ENCODE results near the gene PHTF2. TPM values are rescaled to one million over a fixed set of nuclear protein-coding genes. Genes with fewer than 3 reads are reported as not detected.

PHTF2 gene
- polyA plus RNA-seq, 1 of the 3 experiments (the other 2 are of a cell fraction), result 21.2 TPM

DNA sequence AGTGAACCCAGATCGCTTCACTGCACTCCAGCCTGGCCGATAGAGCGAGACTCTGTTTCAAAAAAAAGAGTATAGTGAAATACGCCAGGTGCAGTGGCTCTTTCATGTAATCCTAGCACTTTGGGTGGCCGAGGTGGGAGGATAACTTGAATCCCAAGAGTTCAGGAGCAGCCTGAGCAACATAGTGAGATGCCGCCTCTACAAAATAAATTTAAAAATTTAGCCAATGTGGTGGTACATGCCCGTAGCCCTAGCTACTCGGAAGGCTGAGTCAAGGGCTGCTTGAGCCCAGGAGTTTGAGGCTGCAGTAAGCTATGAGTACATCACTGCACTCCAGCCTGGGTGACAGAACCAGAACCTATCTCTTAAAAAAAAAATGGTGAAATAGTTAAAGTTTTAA is 28.3 kb upstream of the PHTF2 start:
- ChIA-PET CTCF (interaction anchor here (0.7 to 2.6 kb wide), 3 partner anchors 11 to 170 kb away, joined by 3 to 14 read pairs (median 4); no protein-coding TSS in a partner anchor), POLR2A (interaction anchor here (0.5 kb wide), 1 partner anchor 54 kb away, joined by 5 read pairs; no protein-coding TSS in a partner anchor)
- H3K79me2 ChIP-seq (ENCODE audit: insufficient read depth), result peaks cover 12% of the 10 kb centered on the region; the same call in 1 of the 2 replicates
- H3F3A ChIP-seq (replicated peaks; ENCODE audit: insufficient read depth), result no peaks in the 10 kb centered on the region
- TF ChIP-seq YY1 (IDR thresholded peaks at IDR 0.05; ENCODE audit: low read depth), result no peak
- TF ChIP-seq RFX5 (IDR thresholded peaks at IDR 0.05; ENCODE audit: low read length), result no peak
- no peak for TF ChIP-seq FOSL2 (IDR thresholded peaks at IDR 0.05; ENCODE audit: borderline replicate concordance, low read depth)
- no peak for TF ChIP-seq RAD21 (IDR thresholded peaks at IDR 0.05; ENCODE audit: low read length)
- no peak for TF ChIP-seq EZH2phosphoT487 (IDR thresholded peaks at IDR 0.05; ENCODE audit: borderline replicate concordance, low read depth)
- no peak for TF ChIP-seq EP300 (IDR thresholded peaks at IDR 0.05; ENCODE audit: borderline replicate concordance in 1 of 2, low read depth in 1 of 2, low read length in 1 of 2)
- no peak for TF ChIP-seq TAF1 (IDR thresholded peaks at IDR 0.05; ENCODE audit: borderline replicate concordance, low read depth, low read length)
- TF ChIP-seq FOXJ3 (CRISPR knock-in tag; IDR thresholded peaks at IDR 0.05), result no peak
- TF ChIP-seq NFIC (IDR thresholded peaks at IDR 0.05; ENCODE audit: borderline replicate concordance), result no peak
- no peak for TF ChIP-seq RXRA (IDR thresholded peaks at IDR 0.05; ENCODE audit: borderline replicate concordance, low read depth)
- TF ChIP-seq, protein P1, sequence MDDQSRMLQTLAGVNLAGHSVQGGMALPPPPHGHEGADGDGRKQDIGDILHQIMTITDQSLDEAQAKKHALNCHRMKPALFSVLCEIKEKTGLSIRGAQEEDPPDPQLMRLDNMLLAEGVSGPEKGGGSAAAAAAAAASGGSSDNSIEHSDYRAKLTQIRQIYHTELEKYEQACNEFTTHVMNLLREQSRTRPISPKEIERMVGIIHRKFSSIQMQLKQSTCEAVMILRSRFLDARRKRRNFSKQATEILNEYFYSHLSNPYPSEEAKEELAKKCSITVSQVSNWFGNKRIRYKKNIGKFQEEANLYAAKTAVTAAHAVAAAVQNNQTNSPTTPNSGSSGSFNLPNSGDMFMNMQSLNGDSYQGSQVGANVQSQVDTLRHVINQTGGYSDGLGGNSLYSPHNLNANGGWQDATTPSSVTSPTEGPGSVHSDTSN (IDR thresholded peaks at IDR 0.05), result no peak
- TF ChIP-seq SIN3A (IDR thresholded peaks at IDR 0.05; ENCODE audit: borderline replicate concordance, low read depth, low read length), result no peak
- no peak for TF ChIP-seq CHD2 (IDR thresholded peaks at IDR 0.05; ENCODE audit: low read length, partially characterized antibody)
- no peak for TF ChIP-seq MEF2A (IDR thresholded peaks at IDR 0.05; ENCODE audit: borderline replicate concordance, low read depth)
- no peak for TF ChIP-seq NRF1 (IDR thresholded peaks at IDR 0.05; ENCODE audit: low read depth, low read length)
- no peak overlapping the region for H2AFZ ChIP-seq (ENCODE audit: low read depth)
- no peaks in the 10 kb centered on the region for H3K27me3 ChIP-seq (ENCODE audit: insufficient read depth)
- whole genome bisulfite sequencing (ENCODE audit: low lambda C conversion rate), result 93% methylated on average over 8 of the region's 8 CpGs
- no peaks in the 10 kb centered on the region for H3K9me3 ChIP-seq
- no peaks in the 10 kb centered on the region for H3K9me2 ChIP-seq
- no peak overlapping the region for H3K4me3 ChIP-seq (ENCODE audit: low read depth in 2 of 2, low read length in 1 of 2)
- H3K4me2 ChIP-seq, result no peak overlapping the region
- no peak overlapping the region for H3K27ac ChIP-seq (ENCODE audit: low read depth in 2 of 2, low read length in 1 of 2)
- no peak overlapping the region for H3K9ac ChIP-seq
- H4K20me1 ChIP-seq (ENCODE audit: insufficient read depth), result no peaks in the 10 kb centered on the region
- H3K36me3 ChIP-seq (replicated peaks in 1 of 2; ENCODE audit: control insufficient read depth in 1 of 2, insufficient read depth in 2 of 2, low read length in 1 of 2), result peaks cover 8 to 48% of the 10 kb centered on the region in 2 experiments
- DNase-seq, result no peak
- no peaks in the 10 kb centered on the region for H3K4me1 ChIP-seq (ENCODE audit: control insufficient read depth in 1 of 2, insufficient read depth in 2 of 2, low read depth in 1 of 2, low read length in 1 of 2)

DNA sequence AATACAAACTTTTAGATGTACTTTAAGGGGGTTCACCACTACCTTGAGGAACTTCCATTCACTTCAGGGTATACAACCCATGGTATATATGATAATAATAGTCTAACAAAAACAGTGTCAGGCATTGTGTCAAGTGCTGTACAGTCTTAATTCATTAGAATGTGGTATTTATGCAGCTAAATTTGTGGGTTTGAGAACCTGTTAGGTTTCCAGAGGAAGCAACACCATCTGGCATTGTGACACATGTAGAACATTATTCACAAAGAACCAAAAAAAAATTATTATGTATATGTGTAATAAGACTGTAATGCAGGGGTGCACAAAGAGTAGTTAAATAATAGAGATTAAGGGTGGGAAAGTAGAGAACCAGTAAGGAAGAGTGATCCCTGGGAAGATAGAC is 26.7 kb upstream of the PHTF2 start:
- ChIA-PET CTCF (interaction anchor here (0.8 to 1.2 kb wide), 3 partner anchors 69 to 120 kb away, joined by 3 to 7 read pairs (median 4); no protein-coding TSS in a partner anchor), POLR2A (no interaction called here)
- Histone ChIP-seq H4K20me1 (ENCODE audit: insufficient read depth) (no peaks in the 10 kb centered on the region), H3K27ac (ENCODE audit: low read depth in 2 of 2, low read length in 1 of 2) (no peak overlapping the region), H3K36me3 (replicated peaks in 1 of 2; ENCODE audit: control insufficient read depth in 1 of 2, insufficient read depth in 2 of 2, low read length in 1 of 2) (peaks cover 19 to 59% of the 10 kb centered on the region in 2 experiments), H2AFZ (ENCODE audit: low read depth) (no peak overlapping the region), H3K4me1 (ENCODE audit: control insufficient read depth in 1 of 2, insufficient read depth in 2 of 2, low read depth in 1 of 2, low read length in 1 of 2) (no peaks in the 10 kb centered on the region), H3K27me3 (ENCODE audit: insufficient read depth) (no peaks in the 10 kb centered on the region), H3K9ac (no peak overlapping the region), H3K4me2 (no peak overlapping the region), H3K9me2 (no peaks in the 10 kb centered on the region), H3K79me2 (ENCODE audit: insufficient read depth) (0 out of 2 replicates have a peak, but pooled peaks cover 4% of the 10 kb centered on the region), H3K9me3 (peaks cover 9% of the 10 kb centered on the region), H3F3A (replicated peaks; ENCODE audit: insufficient read depth) (peaks cover under 1% of the 10 kb centered on the region), H3K4me3 (ENCODE audit: low read depth in 2 of 2, low read length in 1 of 2) (no peak overlapping the region)
- DNase-seq, result no peak
- TF ChIP-seq, protein P1 (IDR thresholded peaks at IDR 0.05), result no peak
- TF ChIP-seq, protein P2, sequence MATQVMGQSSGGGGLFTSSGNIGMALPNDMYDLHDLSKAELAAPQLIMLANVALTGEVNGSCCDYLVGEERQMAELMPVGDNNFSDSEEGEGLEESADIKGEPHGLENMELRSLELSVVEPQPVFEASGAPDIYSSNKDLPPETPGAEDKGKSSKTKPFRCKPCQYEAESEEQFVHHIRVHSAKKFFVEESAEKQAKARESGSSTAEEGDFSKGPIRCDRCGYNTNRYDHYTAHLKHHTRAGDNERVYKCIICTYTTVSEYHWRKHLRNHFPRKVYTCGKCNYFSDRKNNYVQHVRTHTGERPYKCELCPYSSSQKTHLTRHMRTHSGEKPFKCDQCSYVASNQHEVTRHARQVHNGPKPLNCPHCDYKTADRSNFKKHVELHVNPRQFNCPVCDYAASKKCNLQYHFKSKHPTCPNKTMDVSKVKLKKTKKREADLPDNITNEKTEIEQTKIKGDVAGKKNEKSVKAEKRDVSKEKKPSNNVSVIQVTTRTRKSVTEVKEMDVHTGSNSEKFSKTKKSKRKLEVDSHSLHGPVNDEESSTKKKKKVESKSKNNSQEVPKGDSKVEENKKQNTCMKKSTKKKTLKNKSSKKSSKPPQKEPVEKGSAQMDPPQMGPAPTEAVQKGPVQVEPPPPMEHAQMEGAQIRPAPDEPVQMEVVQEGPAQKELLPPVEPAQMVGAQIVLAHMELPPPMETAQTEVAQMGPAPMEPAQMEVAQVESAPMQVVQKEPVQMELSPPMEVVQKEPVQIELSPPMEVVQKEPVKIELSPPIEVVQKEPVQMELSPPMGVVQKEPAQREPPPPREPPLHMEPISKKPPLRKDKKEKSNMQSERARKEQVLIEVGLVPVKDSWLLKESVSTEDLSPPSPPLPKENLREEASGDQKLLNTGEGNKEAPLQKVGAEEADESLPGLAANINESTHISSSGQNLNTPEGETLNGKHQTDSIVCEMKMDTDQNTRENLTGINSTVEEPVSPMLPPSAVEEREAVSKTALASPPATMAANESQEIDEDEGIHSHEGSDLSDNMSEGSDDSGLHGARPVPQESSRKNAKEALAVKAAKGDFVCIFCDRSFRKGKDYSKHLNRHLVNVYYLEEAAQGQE (IDR thresholded peaks at IDR 0.05; ENCODE audit: low read depth, low read length), result no peak
- no peak for TF ChIP-seq FOXJ3 (CRISPR knock-in tag; IDR thresholded peaks at IDR 0.05)
- TF ChIP-seq, protein P3, sequence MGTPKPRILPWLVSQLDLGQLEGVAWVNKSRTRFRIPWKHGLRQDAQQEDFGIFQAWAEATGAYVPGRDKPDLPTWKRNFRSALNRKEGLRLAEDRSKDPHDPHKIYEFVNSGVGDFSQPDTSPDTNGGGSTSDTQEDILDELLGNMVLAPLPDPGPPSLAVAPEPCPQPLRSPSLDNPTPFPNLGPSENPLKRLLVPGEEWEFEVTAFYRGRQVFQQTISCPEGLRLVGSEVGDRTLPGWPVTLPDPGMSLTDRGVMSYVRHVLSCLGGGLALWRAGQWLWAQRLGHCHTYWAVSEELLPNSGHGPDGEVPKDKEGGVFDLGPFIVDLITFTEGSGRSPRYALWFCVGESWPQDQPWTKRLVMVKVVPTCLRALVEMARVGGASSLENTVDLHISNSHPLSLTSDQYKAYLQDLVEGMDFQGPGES (IDR thresholded peaks at IDR 0.05; ENCODE audit: low read depth, low read length), result no peak
- TF ChIP-seq SIN3A (IDR thresholded peaks at IDR 0.05; ENCODE audit: borderline replicate concordance, low read depth, low read length), result no peak
- no peak for TF ChIP-seq FOSL2 (IDR thresholded peaks at IDR 0.05; ENCODE audit: borderline replicate concordance, low read depth)
- no peak for TF ChIP-seq EZH2phosphoT487 (IDR thresholded peaks at IDR 0.05; ENCODE audit: borderline replicate concordance, low read depth)
- no peak for TF ChIP-seq SMC3 (IDR thresholded peaks at IDR 0.05; ENCODE audit: low read depth, low read length)
- TF ChIP-seq EP300 (IDR thresholded peaks at IDR 0.05; ENCODE audit: borderline replicate concordance in 1 of 2, low read depth in 1 of 2, low read length in 1 of 2), result no peak
